KMS-11 (cell line): ENCODE measurements around the gene MLN.

Source experiments
- H2AFZ ChIP-seq: fragments of 200-600 bp; sonication (generic); 2 replicates; pipeline ENCODE4 v1.6.1; 2016; ENCODE audit warnings: antibody characterized with exemption, mixed run types, low read depth
- H3K27ac ChIP-seq: fragments of 200-600 bp; sonication (generic); 2 replicates; pipeline ENCODE4 v1.6.1; 2016; ENCODE audit warnings: mild to moderate bottlenecking, mixed run types
- H3K27me3 ChIP-seq: fragments of 200-600 bp; sonication (generic); 2 replicates; pipeline ENCODE4 v1.6.1; 2017; ENCODE audit warnings: mild to moderate bottlenecking, low read depth, mixed run types, moderate library complexity; ENCODE audit not compliant: insufficient read depth
- H3K36me3 ChIP-seq: fragments of 200-600 bp; sonication (generic); 2 replicates; pipeline ENCODE4 v1.6.1; 2017; ENCODE audit warnings: mild to moderate bottlenecking, mixed run types; ENCODE audit not compliant: insufficient read depth
- H3K4me1 ChIP-seq: fragments of 200-600 bp; sonication (generic); 2 replicates; pipeline ENCODE4 v1.6.1; 2016; ENCODE audit warnings: mild to moderate bottlenecking, low read depth, mixed run types; ENCODE audit not compliant: poor library complexity, severe bottlenecking
- H3K4me2 ChIP-seq: fragments of 200-600 bp; sonication (generic); 2 replicates; pipeline ENCODE4 v1.7.0; 2016; ENCODE audit warnings: mild to moderate bottlenecking, mixed run types
- H3K4me3 ChIP-seq: fragments of 200-600 bp; sonication (generic); IDR thresholded peaks from 2 replicates; pipeline ENCODE4 v1.6.1; 2017; ENCODE audit warnings: low read depth, low read length, mixed read lengths; ENCODE audit not compliant: insufficient read depth
- H3K79me2 ChIP-seq: fragments of 200-600 bp; sonication (generic); 2 replicates; pipeline ENCODE4 v1.6.1; 2016; ENCODE audit warnings: low read depth, mixed run types; ENCODE audit not compliant: insufficient read depth
- H3K9ac ChIP-seq: fragments of 200-600 bp; sonication (generic); 2 replicates; pipeline ENCODE4 v1.6.1; 2016; ENCODE audit warnings: mild to moderate bottlenecking, mixed run types
- H4K20me1 ChIP-seq: fragments of 200-600 bp; sonication (generic); 2 replicates; pipeline ENCODE4 v1.6.1; 2016; ENCODE audit warnings: mild to moderate bottlenecking, mixed run types; ENCODE audit not compliant: insufficient read depth
- CTCF ChIP-seq: fragments of 200-600 bp; sonication (generic); conservative IDR thresholded peaks from 2 replicates; pipeline ENCODE4 v1.6.1; 2017; ENCODE audit warnings: low read depth, mild to moderate bottlenecking, antibody characterized with exemption, low read length, moderate library complexity, mixed read lengths

MLN gene

DNA sequence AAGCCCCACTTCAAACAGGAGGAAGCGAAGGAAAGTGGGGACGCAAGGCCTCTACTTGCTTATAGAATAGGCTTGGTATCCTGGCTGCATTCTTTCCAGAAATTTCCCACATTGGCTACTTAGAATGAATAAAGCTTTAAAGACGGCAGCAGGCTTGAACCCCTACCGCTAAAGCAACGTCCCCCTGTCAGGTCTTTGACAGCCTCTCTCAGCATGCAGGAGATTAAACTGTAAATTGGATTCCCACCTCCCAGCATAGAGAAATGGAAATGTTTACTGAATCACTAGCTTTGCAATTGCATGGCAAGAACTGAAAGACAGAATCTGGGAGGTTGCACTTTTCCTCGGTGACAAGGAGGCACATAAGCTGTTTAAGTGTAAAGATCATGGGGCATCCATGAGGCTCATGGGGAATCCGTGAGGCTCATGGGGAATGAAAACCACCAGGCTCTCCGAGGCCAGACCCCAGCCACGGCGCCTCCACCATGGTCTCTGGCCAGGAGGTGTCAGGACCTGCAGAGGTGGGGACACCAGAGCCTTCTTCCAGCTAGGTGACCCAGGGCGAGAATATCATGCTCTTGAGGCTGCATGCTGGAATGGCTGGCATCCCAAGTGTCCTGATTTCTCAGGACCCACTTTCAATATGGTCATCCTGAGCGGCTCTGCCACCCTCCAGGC is 25.2 kb downstream of the MLN start:
- H3K4me2 ChIP-seq = no peak overlapping the region
- H2AFZ ChIP-seq = no peak overlapping the region
- H3K27ac ChIP-seq = no peak overlapping the region
- no peak overlapping the region for H3K4me3 ChIP-seq
- no peaks in the 10 kb centered on the region for H3K36me3 ChIP-seq
- no peaks in the 10 kb centered on the region for H4K20me1 ChIP-seq
- TF ChIP-seq CTCF = no peak
- no peaks in the 10 kb centered on the region for H3K27me3 ChIP-seq
- no peaks in the 10 kb centered on the region for H3K79me2 ChIP-seq
- no peak overlapping the region for H3K9ac ChIP-seq
- H3K4me1 ChIP-seq = no peaks in the 10 kb centered on the region

DNA sequence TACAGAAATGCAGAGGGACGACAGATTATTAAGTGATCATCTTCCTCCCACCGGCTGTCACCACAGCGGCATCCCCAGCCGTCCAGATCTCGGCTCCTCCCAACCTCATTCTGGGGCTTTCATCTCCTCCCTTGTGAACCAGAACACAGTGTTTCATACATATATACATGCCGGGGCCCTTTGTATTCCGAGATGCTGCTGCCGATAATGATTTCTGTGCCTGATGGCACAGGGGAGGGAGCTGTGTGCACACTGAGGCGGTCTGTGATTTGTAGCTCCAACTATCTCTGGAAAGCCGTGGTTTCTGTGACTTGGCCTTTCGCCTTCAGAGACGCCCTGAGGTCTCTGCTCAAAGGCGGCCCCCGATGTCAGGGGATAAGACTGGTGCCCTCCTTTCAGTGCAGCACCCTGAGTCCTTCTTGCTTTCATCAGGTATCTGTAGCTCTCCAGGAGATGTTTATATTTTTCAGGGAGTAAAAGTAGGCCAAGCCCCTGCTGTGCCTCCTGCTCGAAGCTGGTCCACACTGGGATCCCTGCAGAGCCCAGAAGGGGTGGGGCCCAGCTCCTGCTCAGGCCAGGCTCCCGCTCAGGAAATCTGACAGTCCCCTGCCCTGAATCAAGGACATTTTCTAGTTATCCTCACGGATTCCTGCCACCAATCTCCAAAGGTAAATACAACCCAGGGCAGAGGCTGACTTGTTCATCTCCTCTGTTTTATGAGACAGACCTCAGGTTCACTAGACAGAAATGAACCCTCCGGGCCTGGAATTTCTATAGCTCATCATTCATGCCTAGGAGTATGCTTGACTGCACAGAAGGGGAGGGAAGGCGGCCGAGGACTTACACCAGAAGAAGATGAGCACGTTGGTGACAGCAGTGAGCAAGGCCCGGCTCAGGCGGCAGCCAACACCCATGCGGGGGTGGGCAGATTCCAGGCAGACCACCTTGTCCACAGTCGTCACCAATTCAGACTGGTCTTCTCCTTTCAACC is 26.1 kb downstream of the MLN start:
- Histone ChIP-seq H3K4me3 (no peak overlapping the region), H3K27ac (no peak overlapping the region), H3K9ac (no peak overlapping the region), H4K20me1 (no peaks in the 10 kb centered on the region), H3K4me2 (no peak overlapping the region), H3K79me2 (no peaks in the 10 kb centered on the region), H3K36me3 (no peaks in the 10 kb centered on the region), H3K27me3 (no peaks in the 10 kb centered on the region), H3K4me1 (no peaks in the 10 kb centered on the region), H2AFZ (no peak overlapping the region)
- no peak for TF ChIP-seq CTCF

DNA sequence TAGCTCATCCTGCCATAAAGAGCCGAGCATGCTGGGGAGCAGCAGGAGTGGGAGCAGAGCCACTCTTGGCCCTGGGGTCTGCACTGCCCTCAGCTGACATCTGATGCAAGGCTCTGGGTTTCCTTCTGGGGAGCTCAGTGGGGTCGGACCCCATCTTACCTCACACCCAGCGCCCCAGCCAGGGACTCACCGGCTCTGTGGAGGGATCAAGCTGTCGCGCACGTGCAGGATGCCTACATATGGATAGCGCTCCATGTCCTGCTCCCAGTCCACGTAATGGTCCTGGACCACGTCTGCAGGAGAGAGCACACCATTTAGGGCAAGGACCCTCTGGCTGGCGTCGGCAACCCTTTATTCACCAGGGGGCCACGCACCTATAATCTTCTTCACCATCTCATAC is 27.0 kb downstream of the MLN start:
- Histone ChIP-seq H3K9ac (no peak overlapping the region), H4K20me1 (no peaks in the 10 kb centered on the region), H3K27me3 (no peaks in the 10 kb centered on the region), H2AFZ (no peak overlapping the region), H3K4me1 (no peaks in the 10 kb centered on the region), H3K79me2 (no peaks in the 10 kb centered on the region), H3K4me2 (no peak overlapping the region), H3K4me3 (no peak overlapping the region), H3K27ac (no peak overlapping the region), H3K36me3 (no peaks in the 10 kb centered on the region)
- no peak for TF ChIP-seq CTCF

GRCh38 chr6:33776186-33776585 is 27.6 kb downstream of the MLN start:
- Histone ChIP-seq H3K36me3 (no peaks in the 10 kb centered on the region), H3K4me1 (no peaks in the 10 kb centered on the region), H3K4me2 (no peak overlapping the region), H3K27ac (no peak overlapping the region), H3K27me3 (no peaks in the 10 kb centered on the region; the same call in 1 of the 2 replicates), H3K79me2 (no peaks in the 10 kb centered on the region), H2AFZ (no peak overlapping the region), H3K9ac (no peak overlapping the region), H4K20me1 (no peaks in the 10 kb centered on the region), H3K4me3 (no peak overlapping the region)
- no peak for TF ChIP-seq CTCF
